Esophagus (tissue), 2 donors: ENCODE measurements around the gene TIAM1. TPM values are rescaled to one million over a fixed set of nuclear protein-coding genes. Genes with fewer than 3 reads are reported as not detected.

ENCODE experiments used
- H3K27ac ChIP-seq, 2 donors: one replicate each; pipeline ENCODE4 v1.5.1; 2013; ENCODE audit warnings: low read depth in 2 of 2, mild to moderate bottlenecking in 2 of 2, inconsistent platforms in 1 of 2, low read length in 1 of 2, moderate library complexity in 1 of 2
- H3K27me3 ChIP-seq, 2 donors: one replicate each; pipeline ENCODE4 v1.6.1; 2013; ENCODE audit warnings: low read length in 2 of 2, control low read depth in 1 of 2, mild to moderate bottlenecking in 1 of 2; ENCODE audit not compliant: insufficient read depth in 2 of 2, control insufficient read depth in 1 of 2
- H3K36me3 ChIP-seq, 2 donors: one replicate each; pipeline ENCODE4 v1.6.1; 2013; ENCODE audit warnings: low read length in 1 of 2; ENCODE audit not compliant: control insufficient read depth in 2 of 2, insufficient read depth in 2 of 2
- H3K4me1 ChIP-seq, 2 donors: one replicate each; pipeline ENCODE4 v1.6.1; 2013; ENCODE audit warnings: low read length in 1 of 2; ENCODE audit not compliant: control insufficient read depth in 2 of 2, insufficient read depth in 2 of 2
- H3K4me3 ChIP-seq, 2 donors: one replicate each; pipeline ENCODE4 v1.5.1; 2013; ENCODE audit warnings: low read length in 2 of 2, mild to moderate bottlenecking in 2 of 2, low read depth in 1 of 2, moderate library complexity in 1 of 2
- H3K9me3 ChIP-seq, 2 donors: one replicate each; pipeline ENCODE4 v1.6.1; 2013; ENCODE audit warnings: mild to moderate bottlenecking in 2 of 2, low read depth in 1 of 2, low read length in 1 of 2, moderate library complexity in 1 of 2; ENCODE audit not compliant: control insufficient read depth in 2 of 2, insufficient read depth in 1 of 2
- WGBS, 2 donors: extraction: QIAGEN DNeasy Blood & Tissue Kit; methylation state at CpG; one replicate each; pipeline ENCODE4 v1.1.7; 2013; 5-methylcytosine and 5-hydroxymethylcytosine counted together
- polyA plus RNA-seq, 2 donors: library from polyadenylated mRNA; stranded (reverse); fragments of 200-250 nt; gene quantifications; one replicate each; pipeline ENCODE4 v1.2.3, GENCODE V29; 2013
- donor health status: healthy with polysubstance abuse.
- donor health status: Bipolar disorder and iron deficiency.

Gene TIAM1
- polyA plus RNA-seq, 2 donors: 19.5 to 24.3 TPM

GRCh38 chr21:31151156-31152045, 192.7 kb downstream of the TIAM1 start:
- Histone ChIP-seq H3K9me3 (no peaks in the 10 kb centered on the region), H3K27me3 (no peaks in the 10 kb centered on the region), H3K36me3 (peaks cover 4 to 9% of the 10 kb centered on the region in 2 donors), H3K4me3 (no peak overlapping the region), H3K27ac (no peak overlapping the region), H3K4me1 (no peaks in the 10 kb centered on the region)
- 85 to 89% methylated on average over 7 of the region's 7 CpGs for WGBS, 2 donors

DNA sequence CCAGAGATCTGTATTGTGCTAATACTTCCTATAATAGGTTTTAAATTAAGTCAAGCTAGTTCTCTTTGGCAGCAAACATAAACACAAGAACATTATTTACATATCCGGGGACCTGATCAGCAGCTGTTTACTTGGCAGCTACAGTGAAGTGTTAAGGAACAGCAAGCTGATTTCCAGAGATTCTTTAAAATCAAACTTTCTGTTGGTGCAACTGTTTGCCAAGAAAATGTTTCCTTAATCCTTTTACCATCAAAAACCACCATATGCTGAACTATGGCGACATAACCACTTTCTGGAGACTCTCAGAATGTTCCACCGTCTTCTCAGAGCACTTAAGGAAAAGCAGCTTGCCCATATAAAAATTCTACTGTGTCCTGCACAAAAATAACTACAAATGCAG, 198.8 kb downstream of the TIAM1 start:
- H3K27ac ChIP-seq: no peak overlapping the region
- WGBS, 2 donors: 47 to 48% methylated on average over 3 of the region's 3 CpGs
- H3K9me3 ChIP-seq: no peaks in the 10 kb centered on the region
- no peaks in the 10 kb centered on the region for H3K4me1 ChIP-seq
- H3K36me3 ChIP-seq: peaks cover 0 to 16% of the 10 kb centered on the region in 2 donors
- H3K4me3 ChIP-seq: no peak overlapping the region
- H3K27me3 ChIP-seq: no peaks in the 10 kb centered on the region

DNA sequence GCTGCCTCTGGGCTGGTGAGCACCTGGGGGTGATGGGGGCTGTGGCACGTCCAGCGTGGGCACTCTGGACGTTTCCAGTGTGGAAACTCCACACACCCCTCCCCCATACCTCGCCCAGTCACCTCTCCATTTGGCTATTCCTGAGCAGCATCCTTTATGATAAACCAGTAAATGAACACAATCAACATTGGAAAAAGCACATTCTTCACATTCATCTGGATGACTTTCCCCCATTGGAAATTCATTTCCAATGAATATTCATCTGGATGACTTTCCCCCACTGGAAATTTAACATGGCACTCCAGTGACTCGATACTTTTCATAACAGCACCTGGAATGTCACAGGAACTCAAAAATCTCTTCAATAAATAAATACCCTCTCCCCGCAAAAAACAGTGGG, 201.0 kb downstream of the TIAM1 start:
- WGBS, 2 donors: 75 to 91% methylated on average over 6 of the region's 6 CpGs

GRCh38 chr21:31142600-31142999, 201.5 kb downstream of the TIAM1 start:
- Histone ChIP-seq H3K36me3 (peaks cover 0 to 16% of the 10 kb centered on the region in 2 donors), H3K4me3 (no peak overlapping the region), H3K4me1 (no peaks in the 10 kb centered on the region), H3K27me3 (no peaks in the 10 kb centered on the region), H3K9me3 (no peaks in the 10 kb centered on the region), H3K27ac (no peak overlapping the region)
- 80 to 85% methylated on average over 6 to 7 of the region's 7 CpGs for WGBS, 2 donors

More for the DNA sequence above, 201.0 kb downstream of the TIAM1 start:
- no peak overlapping the region for H3K27ac ChIP-seq
- peaks cover 0 to 16% of the 10 kb centered on the region in 2 donors for H3K36me3 ChIP-seq
- no peaks in the 10 kb centered on the region for H3K27me3 ChIP-seq
- no peak overlapping the region for H3K4me3 ChIP-seq
- no peaks in the 10 kb centered on the region for H3K9me3 ChIP-seq
- no peaks in the 10 kb centered on the region for H3K4me1 ChIP-seq

DNA sequence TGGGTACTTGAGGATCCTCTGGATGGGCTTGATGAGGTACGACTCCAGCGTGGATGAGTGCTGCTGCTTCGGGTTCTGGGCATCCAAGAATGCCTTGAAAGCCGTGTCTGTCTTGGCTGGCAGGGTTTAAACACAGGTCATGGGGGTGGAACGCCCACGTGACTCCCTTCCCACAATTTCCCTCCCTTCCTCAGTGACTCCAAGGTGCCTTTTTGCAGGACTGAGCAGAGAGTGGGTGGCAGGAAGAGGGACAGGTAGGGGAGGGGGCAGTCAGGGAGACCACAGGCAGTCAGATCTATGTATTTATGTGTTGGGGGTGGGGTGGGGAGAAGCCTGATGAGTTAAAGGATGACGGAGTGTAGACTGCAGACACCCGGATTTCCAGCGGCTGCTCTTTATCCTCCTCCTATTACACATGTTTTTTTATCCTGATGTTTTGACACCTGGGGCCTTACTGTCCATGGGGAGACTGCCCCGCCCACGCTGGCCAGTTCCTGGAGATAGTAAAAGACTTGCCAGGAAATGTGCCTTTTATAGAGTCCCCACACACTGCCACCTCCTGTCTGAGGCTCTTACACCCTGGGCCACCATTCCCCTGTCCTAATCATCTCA, 202.6 kb downstream of the TIAM1 start:
- H3K4me3 ChIP-seq: no peak overlapping the region
- H3K4me1 ChIP-seq: no peaks in the 10 kb centered on the region
- peaks cover 0 to 14% of the 10 kb centered on the region in 2 donors for H3K36me3 ChIP-seq
- H3K9me3 ChIP-seq: no peaks in the 10 kb centered on the region
- 76 to 77% methylated on average over 11 of the region's 11 CpGs for WGBS, 2 donors
- H3K27ac ChIP-seq: no peak overlapping the region
- no peaks in the 10 kb centered on the region for H3K27me3 ChIP-seq

DNA sequence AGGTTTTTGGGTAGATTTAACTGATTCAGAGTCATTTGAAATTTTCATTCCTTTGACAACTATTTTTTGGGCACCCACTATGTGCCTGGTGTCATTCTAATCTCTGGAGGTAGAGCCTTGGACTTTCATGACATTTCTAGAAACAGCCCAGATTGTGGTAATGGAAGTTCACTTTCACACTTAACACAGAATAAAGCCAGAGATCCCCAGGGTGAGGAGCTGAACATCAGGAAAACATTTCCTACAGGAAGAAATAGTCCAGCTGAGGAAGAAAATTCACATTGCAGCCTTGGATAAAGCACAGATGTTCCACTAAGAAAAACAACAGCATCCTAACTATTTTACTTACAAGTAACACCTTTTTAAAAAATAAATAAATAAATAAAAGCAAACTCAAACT, 203.4 kb downstream of the TIAM1 start:
- Histone ChIP-seq H3K9me3 (no peaks in the 10 kb centered on the region), H3K27ac (no peak overlapping the region), H3K4me1 (no peaks in the 10 kb centered on the region), H3K36me3 (peaks cover 0 to 14% of the 10 kb centered on the region in 2 donors), H3K4me3 (no peak overlapping the region), H3K27me3 (no peaks in the 10 kb centered on the region)

DNA sequence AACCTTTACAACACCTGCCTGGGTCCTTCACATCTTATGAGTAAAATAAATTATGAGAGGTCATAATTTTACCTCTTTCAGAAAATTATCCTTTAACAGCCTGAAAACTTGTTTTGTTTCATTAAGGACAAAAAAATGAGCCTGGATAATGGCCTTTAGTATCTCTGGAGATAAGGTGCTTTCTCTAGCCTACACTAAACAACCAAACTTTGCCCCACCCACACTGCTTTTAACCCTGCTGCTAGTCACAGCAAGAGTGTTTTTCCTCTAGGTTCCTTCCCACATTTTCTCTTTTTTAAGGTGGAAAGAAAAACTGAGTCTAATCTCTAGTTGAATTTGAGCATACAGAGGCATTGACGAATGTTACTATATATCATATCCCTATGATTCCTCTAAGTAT, 204.0 kb downstream of the TIAM1 start:
- no peaks in the 10 kb centered on the region for H3K9me3 ChIP-seq
- 81 to 93% methylated on average over 1 of the region's 1 CpG for WGBS, 2 donors
- H3K27ac ChIP-seq: no peak overlapping the region
- H3K4me1 ChIP-seq: no peaks in the 10 kb centered on the region
- H3K36me3 ChIP-seq: peaks cover 3 to 14% of the 10 kb centered on the region in 2 donors
- H3K27me3 ChIP-seq: no peaks in the 10 kb centered on the region
- H3K4me3 ChIP-seq: no peak overlapping the region

DNA sequence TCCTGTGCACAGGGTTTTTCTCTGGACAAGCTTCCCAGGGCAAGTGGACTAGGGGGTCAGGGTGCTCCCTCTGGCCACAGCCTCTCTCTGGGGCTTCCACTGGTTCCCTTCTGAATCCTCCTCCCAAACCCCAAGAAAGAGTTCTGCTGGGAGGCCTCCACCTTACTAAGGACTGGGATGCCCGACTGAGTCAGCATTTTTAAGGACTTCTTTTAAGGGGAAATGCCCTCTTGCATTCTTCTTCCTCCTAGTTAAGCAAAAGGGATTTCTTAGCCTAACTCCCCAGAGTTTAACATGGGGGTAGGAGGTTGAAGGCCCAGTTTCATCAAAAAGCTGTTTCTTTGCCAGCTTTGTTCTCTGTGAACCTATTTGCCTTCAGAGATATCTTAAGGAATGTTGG, 206.1 kb downstream of the TIAM1 start:
- Histone ChIP-seq H3K27ac (no peak overlapping the region), H3K27me3 (no peaks in the 10 kb centered on the region), H3K9me3 (no peaks in the 10 kb centered on the region), H3K4me1 (no peaks in the 10 kb centered on the region), H3K4me3 (no peak overlapping the region), H3K36me3 (peaks cover 3 to 14% of the 10 kb centered on the region in 2 donors)
- WGBS, 2 donors: 78 to 83% methylated on average over 1 of the region's 1 CpG

GRCh38 chr21:31136891-31137290, 207.2 kb downstream of the TIAM1 start:
- Histone ChIP-seq H3K4me1 (no peaks in the 10 kb centered on the region), H3K4me3 (no peak overlapping the region), H3K27me3 (no peaks in the 10 kb centered on the region), H3K9me3 (no peaks in the 10 kb centered on the region), H3K36me3 (peaks cover 3 to 14% of the 10 kb centered on the region in 2 donors), H3K27ac (no peak overlapping the region)
- WGBS, 2 donors: 64 to 65% methylated on average over 12 of the region's 12 CpGs
